Activated T-helper 9 cell treated with anti-CD3 and anti-CD28 coated beads, Interleukin-2, amount 50 U/mL, for 16 hours (primary cell): ENCODE results near the gene ERC2.

Experiments used
- DNase-seq: peaks from one replicate; pipeline ENCODE4 v3.0.0-alpha.2; 2020; ENCODE audit warnings: low read depth

Gene ERC2

GRCh38 chr3:55824406-55824805 lies 643.9 kb downstream of the ERC2 start:
- no peak for DNase-seq

DNA sequence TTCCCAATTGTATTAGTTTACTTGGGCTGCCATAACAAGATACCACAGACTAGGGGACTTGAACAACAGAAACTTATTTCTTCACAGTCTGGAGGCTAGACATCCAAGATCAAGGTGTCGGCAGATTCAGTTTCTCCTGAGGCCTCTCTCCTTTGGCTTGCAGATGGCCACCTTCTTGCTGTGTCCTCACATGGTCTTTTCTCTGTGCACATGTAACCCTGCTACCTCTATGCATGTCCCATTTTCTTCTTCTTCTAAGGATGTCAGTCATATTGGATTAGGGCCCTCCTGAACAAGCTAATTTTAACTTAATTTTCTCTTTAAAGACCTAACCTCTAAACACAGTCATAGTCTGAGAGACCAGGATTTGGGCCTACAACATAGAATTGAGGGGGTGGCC lies 644.4 kb downstream of the ERC2 start:
- no peak for DNase-seq

GRCh38 chr3:55823001-55823400 lies 645.3 kb downstream of the ERC2 start:
- DNase-seq, result no peak

- DNase-seq, result no peak
Measured at GRCh38 chr3:55819005-55819404, 649.3 kb downstream of the ERC2 start.

- DNase-seq, result no peak
Measured at GRCh38 chr3:55818485-55818884, 649.8 kb downstream of the ERC2 start.

- no peak for DNase-seq
Measured at GRCh38 chr3:55816794-55817576, 651.3 kb downstream of the ERC2 start.

DNA sequence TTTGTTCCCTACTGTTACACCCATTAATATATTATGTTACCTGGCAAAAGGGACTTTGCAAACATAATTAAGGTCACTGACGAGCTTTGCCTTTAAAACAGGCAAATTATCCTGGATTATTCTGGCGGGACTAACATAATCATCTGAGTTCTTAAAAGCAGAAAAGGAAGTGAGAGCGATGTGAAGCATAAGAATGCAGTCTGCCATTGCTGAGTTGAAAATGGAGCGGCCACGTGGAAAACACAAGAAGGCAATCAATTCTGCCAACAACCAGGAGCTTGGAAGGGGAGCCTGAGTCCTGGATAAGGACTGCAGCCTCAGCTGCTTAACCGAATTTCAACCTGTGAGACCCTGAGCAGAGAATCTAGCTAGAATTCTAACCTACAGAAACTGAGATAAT lies 653.0 kb downstream of the ERC2 start:
- no peak for DNase-seq

GRCh38 chr3:55813268-55814097 lies 654.8 kb downstream of the ERC2 start:
- DNase-seq, result no peak

GRCh38 chr3:55812394-55813013 lies 655.8 kb downstream of the ERC2 start:
- DNase-seq, result no peak

DNA sequence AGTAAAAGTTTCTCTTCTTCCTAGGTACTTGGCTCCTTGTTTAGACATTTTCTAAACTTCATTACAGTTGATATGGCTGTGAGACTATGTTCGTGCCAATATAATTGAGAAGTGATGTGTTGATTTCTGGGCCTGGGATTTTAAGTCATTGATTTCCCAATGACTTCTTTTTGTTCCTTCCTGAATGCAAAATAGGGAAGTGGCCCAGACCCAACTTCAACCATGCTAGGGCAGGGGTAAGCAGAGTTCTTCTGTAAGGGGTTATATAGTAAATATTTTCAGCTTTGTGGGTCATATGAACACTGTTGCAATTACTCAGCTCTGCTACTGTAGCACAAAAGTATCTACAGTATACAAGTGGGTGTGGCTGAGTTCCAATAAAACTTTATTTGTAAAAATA lies 661.1 kb downstream of the ERC2 start:
- no peak for DNase-seq

GRCh38 chr3:55805169-55805568 lies 663.1 kb downstream of the ERC2 start:
- no peak for DNase-seq

- no peak for DNase-seq
Measured at GRCh38 chr3:55804170-55805095, 663.8 kb downstream of the ERC2 start.

DNA sequence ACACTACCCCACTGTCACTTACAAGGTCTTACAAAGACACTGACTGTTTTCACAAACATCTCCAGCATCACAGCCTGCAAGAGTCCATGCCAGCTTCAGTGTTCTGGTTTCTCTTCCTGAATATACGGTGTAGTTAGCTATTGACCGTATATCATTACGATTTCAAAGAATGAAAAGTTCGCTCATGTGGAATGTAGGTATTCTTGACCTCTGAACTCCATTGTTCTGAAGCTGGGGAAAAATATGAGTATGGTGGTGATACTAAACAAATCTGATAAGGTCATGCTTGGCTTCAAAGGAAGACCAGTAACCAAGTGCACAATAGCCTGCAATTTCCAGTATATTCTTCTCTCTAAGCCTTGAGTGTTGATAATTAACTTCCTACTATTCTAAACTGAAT lies 665.5 kb downstream of the ERC2 start:
- no peak for DNase-seq

- no peak for DNase-seq
Measured at GRCh38 chr3:55801676-55802075, 666.6 kb downstream of the ERC2 start.

GRCh38 chr3:55801068-55801467 lies 667.2 kb downstream of the ERC2 start:
- DNase-seq, result no peak

DNA sequence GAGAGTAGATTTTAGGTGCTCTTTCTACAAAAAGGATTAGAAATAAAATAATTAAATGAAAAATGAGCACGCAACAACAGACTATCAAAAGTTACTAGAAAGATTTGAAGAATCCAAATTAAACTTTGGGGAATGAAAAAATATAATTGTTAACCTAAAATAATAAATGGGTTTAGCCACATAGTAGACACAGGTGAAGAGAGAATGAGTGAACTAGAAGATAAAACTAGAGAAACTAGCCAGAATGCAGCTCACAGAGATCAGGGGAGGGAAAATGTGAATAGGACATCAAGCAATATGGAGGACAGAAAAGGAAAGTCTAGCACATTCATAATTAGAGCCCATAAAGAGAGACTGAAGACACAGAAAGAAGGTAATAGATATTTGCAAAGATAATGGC lies 670.5 kb downstream of the ERC2 start:
- no peak for DNase-seq

DNA sequence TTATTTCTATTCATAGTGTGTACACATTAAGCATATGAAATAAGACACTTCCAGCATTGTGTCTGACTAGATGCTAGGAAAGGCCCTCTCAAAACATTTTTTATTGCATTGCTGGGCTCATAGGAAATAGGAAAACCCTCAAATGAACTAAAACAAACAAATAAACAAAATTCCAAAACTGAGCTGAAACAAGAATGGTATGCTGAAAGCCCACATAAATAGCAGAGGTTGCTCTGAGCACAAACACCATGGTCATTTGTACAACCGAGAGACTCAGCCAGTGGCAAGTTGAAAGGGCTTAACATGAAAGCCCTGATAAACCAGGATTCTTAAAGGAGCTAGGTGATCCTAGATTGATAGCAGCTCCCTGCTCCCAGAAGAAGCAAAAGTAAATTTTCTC lies 671.2 kb downstream of the ERC2 start:
- no peak for DNase-seq

DNA sequence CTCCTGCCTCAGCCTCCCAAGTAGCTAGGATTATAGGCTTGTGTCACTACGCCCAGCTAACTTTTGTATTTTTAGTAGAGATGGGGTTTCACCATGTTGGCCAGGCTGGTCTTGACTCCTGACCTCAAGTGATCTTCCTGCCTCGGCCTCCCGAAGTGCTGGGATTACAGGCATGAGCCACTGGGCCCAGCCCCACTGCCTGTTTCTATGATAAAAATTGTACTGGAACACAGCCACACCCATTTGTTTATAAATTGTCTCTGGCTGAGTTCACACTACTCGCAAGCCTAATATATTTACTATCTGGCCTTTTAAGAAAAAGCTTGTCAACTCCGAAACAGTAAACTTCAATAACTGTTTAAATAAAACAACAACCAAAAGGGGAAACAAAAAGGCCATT lies 671.7 kb downstream of the ERC2 start:
- no peak for DNase-seq

DNA sequence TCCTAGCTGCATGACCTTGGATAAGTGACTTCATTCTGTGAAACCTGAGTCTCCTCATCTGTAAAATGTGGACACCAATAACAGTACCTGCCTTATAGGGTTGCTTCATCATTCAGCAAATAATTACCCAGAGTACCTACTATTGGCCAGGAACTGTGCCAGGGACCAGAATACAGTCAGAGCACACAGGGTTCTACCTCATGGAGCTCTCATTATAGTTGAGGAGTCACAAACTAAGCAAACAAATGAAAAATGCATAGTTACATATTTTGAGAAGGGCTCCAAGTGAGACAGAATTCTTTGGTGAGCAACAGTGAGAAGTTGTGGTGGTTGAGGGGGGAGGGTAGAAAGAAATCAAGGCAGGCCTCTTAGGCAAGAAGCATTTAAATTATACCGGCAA lies 672.5 kb downstream of the ERC2 start:
- DNase-seq, result no peak

GRCh38 chr3:55795296-55795695 lies 673.0 kb downstream of the ERC2 start:
- no peak for DNase-seq

DNA sequence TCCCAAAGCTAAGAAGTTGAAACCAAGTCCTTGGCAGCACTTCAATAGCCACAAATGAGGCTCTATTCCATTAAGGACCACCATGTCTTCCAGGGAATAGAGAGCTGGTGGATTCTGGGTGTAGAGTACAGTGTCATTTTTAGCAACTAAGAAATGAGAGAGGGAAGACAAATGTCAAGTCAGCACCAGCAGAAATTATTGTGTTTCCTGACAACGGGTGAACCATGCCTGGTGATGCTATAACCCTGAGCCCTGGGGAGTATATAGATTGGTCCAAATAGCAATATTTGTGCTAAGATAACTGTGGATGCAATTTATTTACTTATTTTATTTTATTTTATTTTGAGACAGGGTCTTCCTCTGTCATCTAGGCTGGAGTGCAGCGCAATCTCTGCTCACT lies 675.5 kb downstream of the ERC2 start:
- no peak for DNase-seq

- no peak for DNase-seq
Measured at GRCh38 chr3:55792009-55792408, 676.3 kb downstream of the ERC2 start.
